Fibroblast of the aortic adventitia (primary cell): ENCODE measurements around the gene GDAP2. TPM values are rescaled to one million over a fixed set of nuclear protein-coding genes. Genes with fewer than 3 reads are reported as not detected.
"Not testable (repeated sequence)": the region's sequence is repeated elsewhere in the genome, so short reads cannot be mapped to it uniquely, and the experiment has no call there.

Source experiments
- DNase-seq: peaks from one replicate; pipeline ENCODE4 v3.0.0-alpha.2; 2010; ENCODE audit warnings: low read depth
- H3K4me3 ChIP-seq: 2 replicates; pipeline ENCODE4 v1.5.1; 2011; ENCODE audit warnings: low read depth, mild to moderate bottlenecking, control low read depth, low read length, moderate library complexity
- CTCF ChIP-seq: IDR thresholded peaks from 2 replicates; pipeline ENCODE4 v1.5.1; 2011; ENCODE audit warnings: mild to moderate bottlenecking, low read length, control low read depth, inconsistent platforms; ENCODE audit not compliant: insufficient read depth
- total RNA-seq: library from RNA; depleted of rRNA; stranded (reverse); fragments of >200 nt; gene quantifications from 2 replicates; pipeline ENCODE4 v1.2.3, GENCODE V29; 2012; ENCODE audit warnings: low replicate concordance

The GDAP2 gene
- total RNA-seq, 1 donor = 32.0 TPM

GRCh38 chr1:117930484-117930883 lies 1.1 kb upstream of the GDAP2 start:
- H3K4me3 ChIP-seq = peak overlapping the region; percentile 83
- TF ChIP-seq CTCF = no peak
- no peak for DNase-seq

GRCh38 chr1:117930173-117930447 lies 689 bp upstream of the GDAP2 start:
- peak overlapping the region; percentile 83 for H3K4me3 ChIP-seq
- no peak for DNase-seq
- TF ChIP-seq CTCF = no peak

DNA sequence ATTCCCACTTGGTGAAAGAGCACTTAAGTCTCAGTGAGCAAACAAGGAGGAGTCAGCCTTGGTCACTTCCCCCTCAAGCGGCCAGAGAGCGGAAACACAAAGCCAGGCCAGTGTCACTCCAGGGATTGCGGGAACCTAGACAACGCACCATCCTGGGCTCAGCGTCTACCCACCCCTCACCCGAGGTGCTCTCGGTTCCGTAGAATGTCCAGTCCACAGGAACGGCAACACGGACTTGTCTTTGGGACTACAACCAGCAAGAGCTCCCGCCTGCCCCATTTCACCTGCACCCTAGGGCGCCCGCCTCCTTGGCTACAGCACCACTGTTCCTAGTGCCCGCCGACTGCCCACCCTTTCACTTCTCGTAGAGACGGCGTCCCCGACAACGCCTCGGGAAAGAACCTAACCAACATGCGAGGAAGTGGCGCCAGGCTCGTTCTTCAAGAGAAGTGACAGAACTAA lies 509 bp downstream of the GDAP2 start:
- peak; percentile 56 for DNase-seq
- H3K4me3 ChIP-seq = peak overlapping the region; percentile 83
- TF ChIP-seq CTCF = peak; percentile 20

DNA sequence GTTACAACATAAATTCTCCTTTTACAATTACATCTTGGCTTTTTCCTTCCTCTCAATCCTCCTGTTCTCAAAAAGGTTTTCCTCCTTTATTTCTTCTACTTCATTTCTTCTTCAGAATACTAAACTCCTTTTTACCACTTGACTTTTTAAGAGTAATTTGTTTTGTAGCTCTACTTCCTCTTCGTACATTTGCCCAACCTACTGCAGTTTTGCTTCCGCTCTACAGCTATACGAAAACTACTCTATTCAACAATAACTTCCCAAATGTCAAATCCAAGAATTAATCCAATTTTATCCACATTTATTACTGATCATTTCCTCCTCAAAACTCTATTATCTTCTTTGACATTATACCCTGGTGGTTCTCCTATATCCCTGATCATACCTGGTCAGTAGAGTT lies 3.4 kb downstream of the GDAP2 start:
- TF ChIP-seq CTCF = no peak
- no peak overlapping the region for H3K4me3 ChIP-seq
- DNase-seq = no peak

DNA sequence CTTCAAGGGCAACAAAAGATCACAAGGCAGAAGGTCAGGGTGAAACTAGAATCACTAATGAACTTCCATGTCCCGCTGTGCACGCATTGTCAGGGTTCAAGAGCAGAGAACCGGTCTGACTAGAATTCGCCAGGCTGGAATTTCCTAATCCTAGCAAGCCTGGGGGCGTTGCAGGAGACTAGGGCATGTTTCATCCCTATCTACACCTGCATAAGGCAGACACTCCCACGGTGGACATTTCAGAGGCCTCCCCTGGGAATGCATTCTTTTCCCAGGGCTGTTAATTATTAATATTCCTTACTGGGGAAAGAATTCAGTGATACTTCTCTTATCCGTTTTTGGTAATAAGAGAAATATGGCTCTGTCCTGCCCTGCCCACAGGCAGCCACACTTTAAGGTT lies 6.7 kb downstream of the GDAP2 start:
- not testable (repeated sequence) for DNase-seq, H3K4me3 ChIP-seq

GRCh38 chr1:117921991-117922390 lies 7.4 kb downstream of the GDAP2 start:
- DNase-seq = no peak
- no peak overlapping the region for H3K4me3 ChIP-seq
- no peak for TF ChIP-seq CTCF

GRCh38 chr1:117919376-117919775 lies 10.0 kb downstream of the GDAP2 start:
- no peak for DNase-seq
- no peak overlapping the region for H3K4me3 ChIP-seq
- TF ChIP-seq CTCF = no peak
